ENCODE data around the gene C12orf42.

GRCh38 chr12:103503546-103504480 is 8.0 kb upstream of the C12orf42 start:
- TF ChIP-seq POLR2A (IDR thresholded peaks at IDR 0.05) (no peak), EP300 (IDR thresholded peaks at IDR 0.05) (no peak)
